ENCODE measurements around the gene CDCA3.

CDCA3 gene

DNA sequence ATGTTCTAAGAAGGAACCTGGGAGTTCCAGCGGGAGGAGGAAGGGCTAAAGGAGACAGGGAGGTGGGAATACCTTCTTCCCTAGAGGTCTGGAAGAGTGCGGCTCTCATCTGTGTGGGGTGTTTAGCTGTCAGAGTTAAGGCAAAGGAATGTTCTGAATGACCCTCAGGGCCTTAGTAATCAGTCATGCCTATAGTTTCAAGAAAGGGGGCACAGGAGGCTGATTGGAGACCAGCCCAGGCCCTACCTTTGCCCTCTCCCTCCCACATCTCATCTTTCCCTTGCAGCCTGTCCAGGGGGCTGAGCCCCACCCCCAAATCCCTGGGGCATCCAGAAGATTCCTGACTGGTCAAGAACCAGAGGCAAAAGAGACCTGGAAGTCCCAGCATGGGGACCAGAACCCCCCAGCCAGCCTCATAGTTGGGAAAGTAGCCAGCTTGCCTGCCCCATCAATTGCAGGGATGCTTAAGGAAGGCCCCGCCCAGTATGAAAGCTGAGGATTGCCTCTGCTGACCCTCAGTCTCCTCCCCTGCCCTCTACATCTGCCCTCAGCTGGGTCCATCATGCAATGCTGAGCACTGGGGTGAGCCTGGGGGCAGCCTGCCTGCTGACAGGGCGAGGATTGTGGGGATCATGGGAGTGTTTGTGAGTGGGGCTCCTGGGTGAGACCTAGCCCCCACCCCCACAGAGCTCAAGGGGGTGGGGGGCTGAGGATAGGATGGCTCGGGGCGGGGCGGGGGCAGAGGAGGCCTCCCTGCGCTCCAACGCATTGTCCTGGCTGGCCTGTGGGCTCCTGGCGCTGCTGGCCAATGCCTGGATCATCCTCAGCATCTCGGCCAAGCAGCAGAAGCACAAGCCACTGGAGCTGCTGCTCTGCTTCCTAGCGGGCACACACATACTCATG, 27.7 kb downstream of the CDCA3 start:
- no peak for DNase-seq (ENCODE audit: low read depth in 1 of 2, low spot score in 1 of 2)
- in situ Hi-C loops (cut with HindIII; ENCODE audit: low pct_unique_long_range_greater_than_20kb, low sequenced_read_pairs): no loop called here
- TF ChIP-seq JUND (IDR thresholded peaks at IDR 0.05; ENCODE audit: low read depth): no peak

DNA sequence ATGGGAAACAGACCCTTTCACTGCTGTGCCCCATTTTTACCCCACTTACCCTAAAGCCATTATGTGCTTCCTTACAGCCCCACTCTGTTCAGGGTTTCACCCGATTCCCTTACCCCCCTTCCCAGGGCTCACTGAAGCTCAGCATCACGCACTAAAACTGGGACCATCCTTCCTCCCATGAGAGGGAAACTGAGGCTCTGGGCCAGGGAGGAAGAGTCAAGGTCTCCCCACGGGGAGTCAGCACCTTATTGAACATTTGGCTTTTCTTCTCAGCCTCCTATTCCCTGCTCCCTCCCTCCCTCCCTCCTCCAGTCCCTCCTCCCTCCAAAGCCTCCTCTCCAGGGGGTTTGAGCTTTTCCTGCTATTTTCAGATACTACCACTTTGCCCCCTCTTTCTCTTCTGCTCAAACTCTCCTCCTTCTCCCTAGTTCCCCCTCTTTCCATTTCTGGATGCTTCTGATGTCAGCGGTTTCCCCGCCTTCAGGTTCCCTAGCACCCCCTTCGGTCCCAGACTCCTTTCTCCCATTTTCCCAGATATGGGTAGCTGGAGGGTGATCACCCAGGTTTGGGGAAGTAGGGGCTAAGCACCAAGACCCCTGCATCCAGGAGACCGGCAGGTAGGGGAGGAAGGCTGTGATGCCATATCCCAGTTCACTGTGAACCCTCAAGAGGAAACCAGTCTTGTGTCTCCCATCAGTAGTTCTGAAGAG, 28.5 kb downstream of the CDCA3 start:
- no peak for TF ChIP-seq JUND (IDR thresholded peaks at IDR 0.05; ENCODE audit: low read depth)
- no peak for DNase-seq (ENCODE audit: low read depth in 1 of 2, low spot score in 1 of 2)
- in situ Hi-C loops (cut with HindIII; ENCODE audit: low pct_unique_long_range_greater_than_20kb, low sequenced_read_pairs): no loop called here

DNA sequence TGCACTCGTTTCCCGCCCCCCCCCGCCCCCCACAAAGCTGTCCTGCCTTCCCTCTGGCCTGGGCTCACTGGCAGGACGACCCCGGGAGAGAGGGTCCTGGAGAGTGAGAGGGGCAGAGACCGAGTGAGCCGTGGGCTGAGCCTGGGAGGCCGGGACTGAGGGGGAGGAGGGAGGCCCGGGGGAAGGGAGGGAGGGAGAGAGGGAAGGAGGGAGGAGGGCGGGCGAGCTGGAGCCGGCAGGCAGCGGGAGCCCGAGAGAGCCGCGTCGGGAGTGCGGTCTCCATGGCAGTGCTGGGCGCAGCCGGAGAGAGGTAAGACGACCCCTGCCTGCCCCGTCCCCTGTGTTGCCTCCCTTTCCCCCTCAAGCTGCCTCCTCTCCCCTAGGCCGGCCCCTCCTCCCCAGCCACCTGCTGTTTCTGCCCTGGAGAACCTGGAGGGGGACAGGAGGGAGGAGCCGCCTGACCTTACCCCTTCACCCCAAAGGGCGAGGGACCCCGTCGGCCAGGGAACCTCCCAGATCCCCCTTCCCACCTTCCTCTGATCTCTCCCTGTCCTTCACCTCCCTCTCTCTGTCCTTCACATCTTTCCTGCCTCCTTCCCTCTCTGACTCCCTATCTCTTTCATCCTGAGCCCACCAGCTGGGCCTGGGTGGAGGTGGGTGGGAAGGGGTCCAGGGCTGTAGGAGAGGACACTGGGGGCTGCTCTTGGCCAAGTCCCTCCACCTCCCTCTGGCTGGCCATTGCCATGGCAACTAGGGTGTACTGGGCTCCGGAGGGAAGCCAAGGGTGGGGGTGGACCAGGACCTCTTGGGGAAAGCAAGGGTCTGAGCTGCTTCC, 29.3 kb downstream of the CDCA3 start, which contains the start of gene GPR162:
Gene GPR162 (plus strand): TSS at position 231 of the 835 bp plus-strand sequence. CDS start 2,078 bp downstream, outside the sequence.
- no peak for TF ChIP-seq JUND (IDR thresholded peaks at IDR 0.05; ENCODE audit: low read depth)
- no peak for DNase-seq (ENCODE audit: low read depth in 1 of 2, low spot score in 1 of 2)
- in situ Hi-C loops (cut with HindIII; ENCODE audit: low pct_unique_long_range_greater_than_20kb, low sequenced_read_pairs): no loop called here

DNA sequence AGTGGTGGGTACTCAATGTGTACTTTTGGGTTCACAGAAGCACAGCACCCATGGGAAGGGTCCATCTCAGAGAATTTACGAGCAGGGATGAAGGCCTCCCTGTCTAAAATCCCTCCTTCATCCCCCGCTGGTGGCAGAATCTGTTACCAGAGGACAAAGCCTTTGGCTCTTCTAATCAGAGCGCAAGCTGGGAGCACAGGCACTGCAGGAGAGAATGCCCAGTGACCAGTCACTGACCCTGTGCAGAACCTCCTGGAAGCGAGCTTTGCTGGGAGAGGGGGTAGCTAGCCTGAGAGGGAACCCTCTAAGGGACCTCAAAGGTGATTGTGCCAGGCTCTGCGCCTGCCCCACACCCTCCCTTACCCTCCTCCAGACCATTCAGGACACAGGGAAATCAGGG, 30.9 kb downstream of the CDCA3 start:
- in situ Hi-C loops (cut with HindIII; ENCODE audit: low pct_unique_long_range_greater_than_20kb, low sequenced_read_pairs): no loop called here
- DNase-seq (ENCODE audit: low read depth in 1 of 2, low spot score in 1 of 2): no peak
- TF ChIP-seq JUND (IDR thresholded peaks at IDR 0.05; ENCODE audit: low read depth): no peak

DNA sequence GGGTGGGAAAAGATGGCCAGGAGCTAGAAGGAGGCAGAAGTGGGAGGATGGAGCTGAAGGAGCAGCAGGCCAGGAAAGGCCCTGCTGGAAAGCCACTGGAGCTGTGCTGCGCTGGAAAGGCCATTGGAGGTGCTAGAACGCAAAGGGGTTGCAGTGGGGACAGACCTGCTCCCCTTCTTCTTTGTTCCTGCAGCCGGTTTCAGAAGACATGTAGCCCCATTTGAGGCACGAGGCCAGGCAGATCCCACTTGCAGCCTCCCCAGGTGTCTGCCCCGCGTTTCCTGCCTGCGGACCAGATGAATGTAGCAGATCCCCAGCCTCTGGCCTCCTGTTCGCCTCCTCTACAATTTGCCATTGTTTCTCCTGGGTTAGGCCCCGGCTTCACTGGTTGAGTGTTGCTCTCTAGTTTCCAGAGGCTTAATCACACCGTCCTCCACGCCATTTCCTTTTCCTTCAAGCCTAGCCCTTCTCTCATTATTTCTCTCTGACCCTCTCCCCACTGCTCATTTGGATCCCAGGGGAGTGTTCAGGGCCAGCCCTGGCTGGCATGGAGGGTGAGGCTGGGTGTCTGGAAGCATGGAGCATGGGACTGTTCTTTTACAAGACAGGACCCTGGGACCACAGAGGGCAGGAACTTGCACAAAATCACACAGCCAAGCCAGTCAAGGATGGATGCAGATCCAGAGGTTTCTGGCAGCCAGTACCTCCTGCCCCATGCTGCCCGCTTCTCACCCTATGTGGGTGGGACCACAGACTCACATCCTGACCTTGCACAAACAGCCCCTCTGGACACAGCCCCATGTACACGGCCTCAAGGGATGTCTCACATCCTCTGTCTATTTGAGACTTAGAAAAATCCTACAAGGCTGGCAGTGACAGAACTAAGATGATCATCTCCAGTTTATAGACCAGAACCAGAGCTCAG, 31.7 kb downstream of the CDCA3 start:
- no peak for DNase-seq (ENCODE audit: low read depth in 1 of 2, low spot score in 1 of 2)
- in situ Hi-C loops (cut with HindIII; ENCODE audit: low pct_unique_long_range_greater_than_20kb, low sequenced_read_pairs): no loop called here
- no peak for TF ChIP-seq JUND (IDR thresholded peaks at IDR 0.05; ENCODE audit: low read depth)

DNA sequence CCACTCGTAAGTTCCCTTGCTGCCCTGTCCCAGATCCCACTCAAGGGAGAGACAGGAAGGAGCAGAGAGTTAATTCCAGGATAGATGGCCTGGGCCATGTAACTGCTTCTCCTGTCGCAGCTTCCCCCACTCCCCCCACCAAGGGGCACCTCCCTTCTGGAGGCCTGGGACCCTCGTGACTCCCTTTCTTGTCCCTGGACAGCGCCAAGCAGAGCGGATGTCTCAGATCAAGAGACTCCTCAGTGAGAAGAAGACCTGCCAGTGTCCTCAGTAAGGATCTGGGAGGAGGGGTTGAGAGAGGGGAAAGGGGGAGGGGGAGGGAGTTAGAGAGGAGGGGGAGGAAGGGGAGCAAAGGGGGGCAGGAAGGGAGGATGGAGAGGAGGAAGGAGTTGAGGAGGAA, 32.4 kb downstream of the CDCA3 start:
- in situ Hi-C loops (cut with HindIII; ENCODE audit: low pct_unique_long_range_greater_than_20kb, low sequenced_read_pairs): no loop called here
- TF ChIP-seq JUND (IDR thresholded peaks at IDR 0.05; ENCODE audit: low read depth): no peak
- no peak for DNase-seq (ENCODE audit: low read depth in 1 of 2, low spot score in 1 of 2)

DNA sequence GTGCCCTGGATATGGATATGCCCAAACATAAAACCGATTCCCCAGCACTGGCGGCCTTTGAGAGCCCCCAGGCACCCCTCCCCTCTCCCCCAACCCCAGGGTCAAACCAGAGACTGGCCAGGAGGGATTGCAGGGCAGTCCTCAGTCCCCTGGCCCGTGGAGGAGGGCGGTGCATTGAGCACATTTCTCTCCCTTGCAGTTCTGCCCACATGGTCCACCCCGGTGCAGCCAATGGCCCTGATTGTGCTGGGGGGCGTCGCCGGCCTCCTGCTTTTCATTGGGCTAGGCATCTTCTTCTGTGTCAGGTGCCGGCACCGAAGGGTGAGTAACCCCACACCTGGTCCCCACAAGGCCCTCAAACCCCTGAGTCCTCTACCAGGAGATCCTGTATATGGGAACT, 32.9 kb downstream of the CDCA3 start:
- TF ChIP-seq JUND (IDR thresholded peaks at IDR 0.05; ENCODE audit: low read depth): no peak
- DNase-seq (ENCODE audit: low read depth in 1 of 2, low spot score in 1 of 2): no peak
- in situ Hi-C loops (cut with HindIII; ENCODE audit: low pct_unique_long_range_greater_than_20kb, low sequenced_read_pairs): no loop called here

DNA sequence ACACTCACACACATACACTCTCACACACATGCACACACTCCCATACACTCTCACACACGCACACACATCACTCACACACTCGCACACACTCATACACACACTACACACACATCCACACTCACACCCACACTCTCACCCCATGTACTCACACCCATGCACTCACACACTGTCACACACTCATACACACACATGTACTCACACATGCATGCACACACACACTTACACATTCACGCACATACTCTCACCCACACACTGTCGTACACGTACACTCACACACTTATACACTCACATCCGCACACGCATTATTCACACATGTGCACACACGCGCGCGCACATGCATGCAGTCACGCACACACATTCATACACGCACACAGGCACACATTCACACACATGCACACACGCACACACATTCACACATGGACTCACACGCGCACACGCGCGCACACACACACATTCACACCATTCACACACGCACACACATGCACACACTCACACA, 33.4 kb downstream of the CDCA3 start:
- no peak for DNase-seq (ENCODE audit: low read depth in 1 of 2, low spot score in 1 of 2)
- TF ChIP-seq JUND (IDR thresholded peaks at IDR 0.05; ENCODE audit: low read depth): no peak
- in situ Hi-C loops (cut with HindIII; ENCODE audit: low pct_unique_long_range_greater_than_20kb, low sequenced_read_pairs): no loop called here

DNA sequence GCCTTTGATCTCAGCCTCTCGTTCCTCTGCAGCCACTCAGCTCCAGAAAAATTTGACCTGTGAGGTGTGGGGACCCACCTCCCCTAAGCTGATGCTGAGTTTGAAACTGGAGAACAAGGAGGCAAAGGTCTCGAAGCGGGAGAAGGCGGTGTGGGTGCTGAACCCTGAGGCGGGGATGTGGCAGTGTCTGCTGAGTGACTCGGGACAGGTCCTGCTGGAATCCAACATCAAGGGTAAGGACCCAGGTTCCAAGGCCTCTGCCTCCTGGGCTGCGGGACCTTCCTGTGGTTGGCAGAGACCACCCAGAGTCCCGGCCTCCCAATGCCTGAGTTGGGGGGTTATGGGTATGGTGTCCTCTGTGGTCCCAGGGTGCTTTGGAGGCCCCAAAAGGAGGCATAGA, 34.0 kb downstream of the CDCA3 start:
- in situ Hi-C loops (cut with HindIII; ENCODE audit: low pct_unique_long_range_greater_than_20kb, low sequenced_read_pairs): no loop called here

DNA sequence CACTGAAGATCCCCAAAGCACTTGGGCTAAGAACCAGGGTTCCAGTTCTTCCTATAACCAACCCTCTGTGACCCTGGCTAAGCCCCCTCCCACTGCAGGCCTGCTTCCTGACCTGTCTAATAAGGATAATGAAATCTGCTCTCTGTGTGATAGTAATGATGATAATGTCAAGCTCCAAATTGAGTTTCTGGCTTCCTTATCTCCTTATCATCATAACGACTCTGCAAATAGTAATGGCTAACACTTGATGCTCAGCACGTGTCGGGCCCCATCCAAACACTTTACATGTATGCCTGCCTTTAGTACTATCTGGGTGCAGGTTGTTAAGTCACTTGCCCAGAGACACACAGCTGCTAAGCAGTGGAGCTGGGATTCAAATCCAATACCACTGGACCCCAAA, 34.5 kb downstream of the CDCA3 start:
- TF ChIP-seq JUND (IDR thresholded peaks at IDR 0.05; ENCODE audit: low read depth): no peak
- in situ Hi-C loops (cut with HindIII; ENCODE audit: low pct_unique_long_range_greater_than_20kb, low sequenced_read_pairs): no loop called here
- DNase-seq (ENCODE audit: low read depth in 1 of 2, low spot score in 1 of 2): no peak

More for the DNA sequence above, 34.0 kb downstream of the CDCA3 start:
- TF ChIP-seq JUND (IDR thresholded peaks at IDR 0.05; ENCODE audit: low read depth): no peak
- no peak for DNase-seq (ENCODE audit: low read depth in 1 of 2, low spot score in 1 of 2)

DNA sequence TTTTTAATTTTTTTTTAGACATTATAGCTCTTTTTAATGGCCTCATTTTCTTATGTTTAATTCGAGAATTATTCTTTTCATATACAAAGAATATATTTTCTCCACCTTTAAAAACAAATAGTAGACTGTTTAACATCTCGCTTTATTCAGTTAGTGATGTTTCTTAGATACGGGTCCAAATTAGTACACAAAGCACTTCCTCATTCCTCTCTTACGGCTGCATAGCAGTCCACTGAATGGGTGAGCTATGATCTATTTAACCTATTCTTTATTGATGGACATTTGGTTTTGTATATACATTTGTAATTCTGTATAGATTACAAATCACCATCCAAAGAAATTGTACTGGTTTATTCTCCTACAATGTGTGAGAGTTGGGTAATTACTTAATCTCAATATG, 37.7 kb downstream of the CDCA3 start:
- DNase-seq (ENCODE audit: low read depth in 1 of 2, low spot score in 1 of 2): no peak
- no peak for TF ChIP-seq JUND (IDR thresholded peaks at IDR 0.05; ENCODE audit: low read depth)
- in situ Hi-C loops (cut with HindIII; ENCODE audit: low pct_unique_long_range_greater_than_20kb, low sequenced_read_pairs): no loop called here
